Esophagus muscularis mucosa (tissue), 4 donors: ENCODE data around the gene CHST6. TPM values are rescaled to one million over a fixed set of nuclear protein-coding genes. Genes with fewer than 3 reads are reported as not detected.
"Not testable (repeated sequence)": the region's sequence is repeated elsewhere in the genome, so short reads cannot be mapped to it uniquely, and the experiment has no call there.

Source experiments
- DNase-seq: peaks from one replicate; pipeline ENCODE4 v3.0.0-alpha.2; 2017; ENCODE audit errors: extremely low spot score
- H3K27ac ChIP-seq, 4 donors: fragments of 200-600 bp; sonication (generic); replicated peaks in 1 of 4; 1 replicate in 3 of 4; 2 replicates in 1 of 4; pipeline ENCODE4 v1.5.1; 2016 to 2019; ENCODE audit warnings: mild to moderate bottlenecking in 1 of 4
- H3K27me3 ChIP-seq, 4 donors: fragments of 200-600 bp; sonication (generic); one replicate each; pipeline versions ENCODE4 v1.5.1 to v1.6.0; 2016 to 2019
- H3K36me3 ChIP-seq, 4 donors: fragments of 200-600 bp; sonication (generic); one replicate each; pipeline ENCODE4 v1.5.1; 2016 to 2019
- H3K4me1 ChIP-seq, 4 donors: fragments of 200-600 bp; sonication (generic); one replicate each; pipeline ENCODE4 v1.5.1; 2016 to 2019
- H3K4me3 ChIP-seq, 4 donors: fragments of 200-600 bp; sonication (generic); 1 replicate in 2 of 4; 2 replicates in 2 of 4; pipeline ENCODE4 v1.5.1; 2016 to 2019; ENCODE audit warnings: mild to moderate bottlenecking in 4 of 4, moderate library complexity in 1 of 4
- H3K9me3 ChIP-seq, 4 donors: fragments of 200-600 bp; sonication (generic); 1 replicate in 3 of 4; 2 replicates in 1 of 4; pipeline ENCODE4 v1.5.1; 2016 to 2019
- CTCF ChIP-seq, 3 experiments: fragments of 200-600 bp in 2 of 3; fragments of 450-650 bp in 1 of 3; sonication (generic) in 2 of 3; IDR thresholded peaks; one replicate each; pipeline ENCODE4 v1.5.1; 2017 to 2019; ENCODE audit warnings: antibody characterized with exemption in 3 of 3, mild to moderate bottlenecking in 2 of 3, moderate library complexity in 1 of 3
- EP300 ChIP-seq: sonication (generic); formaldehyde crosslinking; IDR thresholded peaks from one replicate; pipeline ENCODE4 v1.6.1; 2017; ENCODE audit warnings: antibody characterized with exemption
- POLR2A ChIP-seq: fragments of 450-650 bp; IDR thresholded peaks from one replicate; pipeline ENCODE4 v1.6.1; 2017; ENCODE audit warnings: antibody characterized with exemption, moderate library complexity, mild to moderate bottlenecking, low read depth
- POLR2AphosphoS5 ChIP-seq, 2 donors: sonication (generic); formaldehyde crosslinking; IDR thresholded peaks; one replicate each; pipeline ENCODE4 v1.6.1; 2017; ENCODE audit warnings: antibody characterized with exemption in 2 of 2
- WGBS: methylation state at CpG from one replicate; pipeline ENCODE4 v1.1.5; 2018; 5-methylcytosine and 5-hydroxymethylcytosine counted together
- intact Hi-C: fragments of 100-400 bp; cut with DNase I; formaldehyde crosslinking; loops from one replicate; pipeline ENCODE4 v1.15.1; 2023
- total RNA-seq, 4 donors: library from RNA; depleted of rRNA; stranded (reverse); fragments of >200 nt; gene quantifications; one replicate each; pipeline versions ENCODE4 v1.1.0 to v1.2.1, GENCODE V29; 2016

The CHST6 gene
- total RNA-seq, 4 donors from 2014 or later: 0.33 to 2.4 (median 0.90) TPM

- Histone ChIP-seq H3K4me1 (no peaks in the 10 kb centered on the region), H3K36me3 (no peaks in the 10 kb centered on the region), H3K27ac (no peak overlapping the region), H3K4me3 (no peak overlapping the region), H3K9me3 (no peaks in the 10 kb centered on the region), H3K27me3 (no peaks in the 10 kb centered on the region)
- intact Hi-C loops: loop anchor here (10.0 kb wide), 1 partner anchor 341 kb away; no protein-coding TSS in a partner anchor
- whole genome bisulfite sequencing: 72% methylated on average over 5 of the region's 5 CpGs
- TF ChIP-seq EP300: no peak
- TF ChIP-seq POLR2A: no peak
- no peak for TF ChIP-seq POLR2AphosphoS5 (IDR thresholded peaks at IDR 0.05)
- TF ChIP-seq CTCF (IDR thresholded peaks at IDR 0.05): no peak
- no peak for DNase-seq
Observed at GRCh38 chr16:75526032-75526790, 31.0 kb upstream of the CHST6 start.

GRCh38 chr16:75519175-75519574, 23.9 kb upstream of the CHST6 start:
- DNase-seq: no peak
- no peaks in the 10 kb centered on the region for H3K27me3 ChIP-seq
- no peaks in the 10 kb centered on the region for H3K9me3 ChIP-seq
- H3K4me1 ChIP-seq: peaks cover 4 to 15% (median 12%) of the 10 kb centered on the region in 4 donors
- intact Hi-C loops: loop anchor here (5.0 kb wide), 1 partner anchor 48 kb away; the partner anchor contains the start of gene GABARAPL2
- H3K36me3 ChIP-seq: no peaks in the 10 kb centered on the region
- no peak overlapping the region for H3K4me3 ChIP-seq
- TF ChIP-seq CTCF (IDR thresholded peaks at IDR 0.05) (no peak), POLR2AphosphoS5 (IDR thresholded peaks at IDR 0.05) (no peak), EP300 (no peak), POLR2A (no peak)
- WGBS: 96% methylated on average over 6 of the region's 6 CpGs
- H3K27ac ChIP-seq: no peak overlapping the region

GRCh38 chr16:75516189-75516966, 21.1 kb upstream of the CHST6 start:
- not testable (repeated sequence) for DNase-seq, H3K36me3 ChIP-seq, H3K9me3 ChIP-seq, H3K27me3 ChIP-seq
- peak overlapping the region; percentile 79 to 98 (median 90) for H3K4me3 ChIP-seq
- peak overlapping the region; percentile 96 to 99 (median 98) for H3K27ac ChIP-seq
- WGBS: 22% methylated on average over 10 of the region's 42 CpGs
- peaks cover 4 to 15% (median 12%) of the 10 kb centered on the region in 4 donors for H3K4me1 ChIP-seq
- intact Hi-C loops: loop anchor here (2.0 to 5.0 kb wide), 2 partner anchors 46 to 51 kb away; partner anchors contain the start of gene GABARAPL2

GRCh38 chr16:75514296-75514695, 19.1 kb upstream of the CHST6 start:
- Histone ChIP-seq H3K27me3 (no peaks in the 10 kb centered on the region), H3K9me3 (no peaks in the 10 kb centered on the region), H3K36me3 (no peaks in the 10 kb centered on the region), H3K4me3 (no peak overlapping the region), H3K27ac (no peak overlapping the region), H3K4me1 (peaks cover 4 to 15% (median 12%) of the 10 kb centered on the region in 4 donors)
- TF ChIP-seq POLR2AphosphoS5 (IDR thresholded peaks at IDR 0.05) (no peak), POLR2A (no peak)
- WGBS: 97% methylated on average over 11 of the region's 11 CpGs
- DNase-seq: no peak
- intact Hi-C loops: no loop called here

GRCh38 chr16:75506574-75506973, 11.3 kb upstream of the CHST6 start:
- Histone ChIP-seq H3K9me3 (no peaks in the 10 kb centered on the region), H3K27me3 (no peaks in the 10 kb centered on the region), H3K4me1 (peaks cover 3 to 19% (median 9%) of the 10 kb centered on the region in 4 donors), H3K36me3 (no peaks in the 10 kb centered on the region), H3K4me3 (no peak overlapping the region), H3K27ac (no peak overlapping the region)
- DNase-seq: no peak
- TF ChIP-seq EP300 (no peak), POLR2AphosphoS5 (IDR thresholded peaks at IDR 0.05) (peak; percentile 11 to 26)
- intact Hi-C loops: no loop called here
- WGBS: 46% methylated on average over 7 of the region's 7 CpGs

- WGBS: 71% methylated on average over 3 of the region's 3 CpGs
- Histone ChIP-seq H3K4me3 (no peak overlapping the region), H3K9me3 (no peaks in the 10 kb centered on the region), H3K36me3 (no peaks in the 10 kb centered on the region), H3K4me1 (peaks cover 3 to 24% (median 12%) of the 10 kb centered on the region in 4 donors), H3K27me3 (no peaks in the 10 kb centered on the region), H3K27ac (no peak overlapping the region)
- DNase-seq: no peak
- intact Hi-C loops: no loop called here
- TF ChIP-seq POLR2AphosphoS5 (IDR thresholded peaks at IDR 0.05) (no peak), EP300 (no peak), POLR2A (no peak), CTCF (IDR thresholded peaks at IDR 0.05) (no peak)
Observed at GRCh38 chr16:75506107-75506506, 10.9 kb upstream of the CHST6 start.
